Type B pancreatic cell (in vitro differentiated cells): Measurements from ENCODE around the gene TMEM179B. TPM values are rescaled to one million over a fixed set of nuclear protein-coding genes. Genes with fewer than 3 reads are reported as not detected.
"Not testable (repeated sequence)": the region's sequence is repeated elsewhere in the genome, so short reads cannot be mapped to it uniquely, and the experiment has no call there.

Source experiments
- DNase-seq: peaks from one replicate; pipeline ENCODE4 v3.0.0; 2021; ENCODE audit warnings: mixed read lengths; ENCODE audit not compliant: unreplicated experiment; ENCODE audit errors: extremely low spot score
- H3K27ac Mint-ChIP-seq: 2 replicates; pipeline ENCODE4 v1.8.0; 2021; ENCODE audit warnings: mild to moderate bottlenecking, mixed read lengths
- H3K27me3 Mint-ChIP-seq: 2 replicates; pipeline ENCODE4 v1.8.0; 2021; ENCODE audit warnings: mixed read lengths
- H3K36me3 Mint-ChIP-seq: 2 replicates; pipeline ENCODE4 v1.8.0; 2021; ENCODE audit warnings: mixed read lengths
- H3K4me1 Mint-ChIP-seq: one replicate; pipeline ENCODE4 v1.8.0; 2021; ENCODE audit warnings: mixed read lengths; ENCODE audit not compliant: unreplicated experiment
- H3K4me3 Mint-ChIP-seq: 2 replicates; pipeline ENCODE4 v1.8.0; 2021; ENCODE audit warnings: mild to moderate bottlenecking, mixed read lengths
- H3K9me3 Mint-ChIP-seq: 2 replicates; pipeline ENCODE4 v1.8.0; 2021; ENCODE audit warnings: mixed read lengths
- total RNA-seq: library from RNA; stranded (reverse); gene quantifications from 2 replicates; pipeline ENCODE4 v1.2.1, GENCODE V29; 2021; ENCODE audit warnings: low replicate concordance
- TF ChIP-seq, protein P1 (sequence below): fragments of 200-600 bp; sonication (generic); conservative IDR thresholded peaks from 2 replicates; pipeline ENCODE4 v1.5.0; 2021; ENCODE audit warnings: antibody characterized with exemption, mild to moderate bottlenecking

Gene TMEM179B
- total RNA-seq, 1 donor from 2014 or later: 41.1 TPM

DNA sequence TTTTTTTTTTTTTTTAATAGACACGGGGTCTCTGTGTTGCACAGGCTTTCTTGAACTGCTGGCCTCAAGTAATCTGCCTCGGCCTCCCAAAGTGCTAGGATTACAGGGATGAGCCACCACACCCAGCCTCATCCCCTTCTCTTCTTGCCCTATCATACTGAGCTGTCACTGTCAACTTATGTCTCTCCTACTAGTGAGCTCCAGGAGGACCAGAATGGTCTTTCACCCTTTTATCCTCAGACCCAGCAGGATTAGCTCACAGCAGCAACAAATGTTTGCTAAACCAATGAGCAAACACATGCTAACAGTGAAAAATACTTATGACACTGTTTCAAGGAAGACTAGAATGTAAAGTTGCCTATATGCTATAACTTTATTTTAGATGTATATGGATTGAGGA lies 24.5 kb downstream of the TMEM179B start:
- H3K4me1 Mint-ChIP-seq: peaks cover 3% of the 10 kb centered on the region
- peaks cover 9% of the 10 kb centered on the region for H3K36me3 Mint-ChIP-seq
- TF ChIP-seq, protein P1, sequence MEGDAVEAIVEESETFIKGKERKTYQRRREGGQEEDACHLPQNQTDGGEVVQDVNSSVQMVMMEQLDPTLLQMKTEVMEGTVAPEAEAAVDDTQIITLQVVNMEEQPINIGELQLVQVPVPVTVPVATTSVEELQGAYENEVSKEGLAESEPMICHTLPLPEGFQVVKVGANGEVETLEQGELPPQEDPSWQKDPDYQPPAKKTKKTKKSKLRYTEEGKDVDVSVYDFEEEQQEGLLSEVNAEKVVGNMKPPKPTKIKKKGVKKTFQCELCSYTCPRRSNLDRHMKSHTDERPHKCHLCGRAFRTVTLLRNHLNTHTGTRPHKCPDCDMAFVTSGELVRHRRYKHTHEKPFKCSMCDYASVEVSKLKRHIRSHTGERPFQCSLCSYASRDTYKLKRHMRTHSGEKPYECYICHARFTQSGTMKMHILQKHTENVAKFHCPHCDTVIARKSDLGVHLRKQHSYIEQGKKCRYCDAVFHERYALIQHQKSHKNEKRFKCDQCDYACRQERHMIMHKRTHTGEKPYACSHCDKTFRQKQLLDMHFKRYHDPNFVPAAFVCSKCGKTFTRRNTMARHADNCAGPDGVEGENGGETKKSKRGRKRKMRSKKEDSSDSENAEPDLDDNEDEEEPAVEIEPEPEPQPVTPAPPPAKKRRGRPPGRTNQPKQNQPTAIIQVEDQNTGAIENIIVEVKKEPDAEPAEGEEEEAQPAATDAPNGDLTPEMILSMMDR: no peak
- no peaks in the 10 kb centered on the region for H3K27me3 Mint-ChIP-seq
- no peak for DNase-seq
- H3K9me3 Mint-ChIP-seq: no peaks in the 10 kb centered on the region
- H3K27ac Mint-ChIP-seq: no peak overlapping the region
- no peak overlapping the region for H3K4me3 Mint-ChIP-seq

GRCh38 chr11:62816557-62816956 lies 29.4 kb downstream of the TMEM179B start:
- DNase-seq: no peak
- Mint-ChIP-seq H3K9me3 (no peaks in the 10 kb centered on the region), H3K27ac (no peak overlapping the region), H3K4me1 (no peaks in the 10 kb centered on the region), H3K4me3 (no peak overlapping the region), H3K27me3 (no peaks in the 10 kb centered on the region), H3K36me3 (peaks cover 14% of the 10 kb centered on the region)
- TF ChIP-seq, protein P1: no peak

DNA sequence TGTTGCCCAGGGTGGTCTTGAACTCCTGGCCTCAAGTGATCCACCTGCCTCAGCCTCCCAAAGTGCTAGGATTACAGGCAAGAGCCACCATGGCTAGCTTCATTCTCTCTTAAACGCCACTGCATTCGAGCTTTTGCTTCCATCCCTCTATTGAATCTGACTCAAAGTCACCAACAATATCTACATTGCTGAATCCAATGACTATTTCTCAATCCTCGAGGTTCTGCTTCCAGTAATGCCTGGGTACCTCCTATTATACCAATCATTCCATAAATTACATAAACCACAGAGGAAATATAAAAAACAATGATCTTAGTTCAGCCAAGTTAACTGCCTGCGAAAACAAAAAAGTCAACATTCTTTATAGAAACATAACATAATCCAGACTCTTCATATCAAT lies 29.9 kb downstream of the TMEM179B start:
- no peak overlapping the region for H3K4me3 Mint-ChIP-seq
- no peaks in the 10 kb centered on the region for H3K9me3 Mint-ChIP-seq
- no peak for DNase-seq
- H3K4me1 Mint-ChIP-seq: no peaks in the 10 kb centered on the region
- H3K27ac Mint-ChIP-seq: no peak overlapping the region
- peaks cover 14% of the 10 kb centered on the region for H3K36me3 Mint-ChIP-seq
- TF ChIP-seq, protein P1: no peak
- H3K27me3 Mint-ChIP-seq: no peaks in the 10 kb centered on the region

DNA sequence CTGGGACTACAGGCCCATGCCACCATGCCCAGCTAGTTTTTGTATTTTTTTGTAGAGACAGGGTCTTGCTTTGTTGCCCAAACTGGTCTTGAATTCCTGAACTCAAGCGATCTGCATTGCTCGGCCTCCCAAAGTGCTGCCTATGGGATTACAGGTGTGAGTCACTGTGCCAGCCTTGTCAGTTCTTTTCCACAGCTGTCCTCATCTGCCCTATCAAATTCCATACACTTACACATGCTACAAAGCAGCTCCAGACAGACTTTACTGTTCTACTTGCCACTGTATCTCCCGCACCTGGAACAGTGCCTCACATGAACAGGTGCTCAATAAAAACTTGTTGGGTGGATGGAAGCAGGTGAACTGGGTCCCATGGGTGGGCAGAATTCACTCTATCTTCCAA lies 36.5 kb downstream of the TMEM179B start:
- Mint-ChIP-seq H3K4me1 (no peaks in the 10 kb centered on the region), H3K27ac (no peak overlapping the region), H3K9me3 (no peaks in the 10 kb centered on the region), H3K27me3 (no peaks in the 10 kb centered on the region), H3K36me3 (peaks cover 36% of the 10 kb centered on the region), H3K4me3 (no peak overlapping the region)
- no peak for DNase-seq
- TF ChIP-seq, protein P1: no peak

DNA sequence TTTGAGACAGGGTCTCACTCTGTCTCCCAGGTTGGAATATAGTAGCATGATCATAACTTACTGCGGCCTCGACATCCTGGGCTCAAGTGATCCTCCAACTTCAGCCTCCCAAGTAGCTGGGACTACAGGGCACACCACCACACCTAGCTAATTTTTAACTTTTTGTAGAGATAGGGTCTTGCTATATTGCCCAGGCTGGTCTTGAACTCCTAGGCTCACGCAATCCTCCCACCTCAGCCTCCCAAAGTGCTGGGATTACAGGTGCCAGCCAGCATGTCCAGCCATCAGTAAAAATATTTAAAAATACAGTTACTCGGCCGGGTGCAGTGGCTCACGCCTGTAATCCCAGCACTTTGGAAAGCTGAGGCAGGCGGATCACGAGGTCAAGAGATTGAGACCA lies 40.9 kb downstream of the TMEM179B start:
- not testable (repeated sequence) for H3K27me3 Mint-ChIP-seq, H3K4me3 Mint-ChIP-seq, H3K9me3 Mint-ChIP-seq, H3K27ac Mint-ChIP-seq, DNase-seq
- H3K36me3 Mint-ChIP-seq: peaks cover 30% of the 10 kb centered on the region
- H3K4me1 Mint-ChIP-seq: peaks cover 10% of the 10 kb centered on the region

DNA sequence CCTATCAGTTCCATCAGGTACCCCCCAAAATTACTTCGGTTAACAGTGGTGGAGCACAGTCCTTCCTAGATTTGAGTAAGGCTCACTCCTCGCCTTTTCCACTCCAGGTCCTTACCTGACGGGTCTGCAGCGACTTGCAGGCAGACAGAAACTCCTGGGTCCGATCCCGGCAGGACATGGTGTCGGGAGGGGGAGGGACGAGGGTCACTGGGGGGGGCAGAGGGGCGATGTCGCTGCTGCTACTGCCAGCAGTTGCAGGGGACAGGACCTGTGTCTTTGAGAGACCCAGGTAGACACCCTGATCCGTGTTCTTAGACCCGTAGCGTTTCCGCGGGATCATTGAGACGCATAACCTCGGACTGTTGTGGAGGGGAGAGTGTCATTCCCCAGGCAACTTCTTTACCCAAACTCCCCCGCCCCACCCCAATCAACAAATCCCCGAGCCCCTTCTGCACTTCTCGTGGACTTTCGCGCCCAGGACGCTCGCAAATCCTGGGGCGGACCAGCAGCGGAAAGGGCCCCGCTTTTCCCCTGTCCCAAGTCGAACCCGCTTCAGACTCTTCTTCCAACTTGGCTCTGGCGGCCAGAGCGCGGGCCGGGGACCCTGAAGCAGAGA lies 43.8 kb downstream of the TMEM179B start:
- no peaks in the 10 kb centered on the region for H3K9me3 Mint-ChIP-seq
- TF ChIP-seq, protein P1: no peak
- H3K27me3 Mint-ChIP-seq: no peaks in the 10 kb centered on the region
- peak; percentile 73 for DNase-seq
- H3K27ac Mint-ChIP-seq: peak overlapping the region; percentile 100
- H3K4me3 Mint-ChIP-seq: peak overlapping the region; percentile 99
- peaks cover 10% of the 10 kb centered on the region for H3K4me1 Mint-ChIP-seq
- peaks cover 19% of the 10 kb centered on the region for H3K36me3 Mint-ChIP-seq
